Activated CD4-positive, alpha-beta T cell treated with anti-CD3 and anti-CD28 coated beads, Interleukin-2, amount 50 U/mL, for 48 hours (primary cell): Measurements from ENCODE around the gene KLHL22.
"Not testable (repeated sequence)": the region's sequence is repeated elsewhere in the genome, so short reads cannot be mapped to it uniquely, and the experiment has no call there.

Experiments used
- DNase-seq, 2 experiments: peaks; one replicate each; pipeline ENCODE4 v3.0.0-alpha.2; 2020

Gene KLHL22

DNA sequence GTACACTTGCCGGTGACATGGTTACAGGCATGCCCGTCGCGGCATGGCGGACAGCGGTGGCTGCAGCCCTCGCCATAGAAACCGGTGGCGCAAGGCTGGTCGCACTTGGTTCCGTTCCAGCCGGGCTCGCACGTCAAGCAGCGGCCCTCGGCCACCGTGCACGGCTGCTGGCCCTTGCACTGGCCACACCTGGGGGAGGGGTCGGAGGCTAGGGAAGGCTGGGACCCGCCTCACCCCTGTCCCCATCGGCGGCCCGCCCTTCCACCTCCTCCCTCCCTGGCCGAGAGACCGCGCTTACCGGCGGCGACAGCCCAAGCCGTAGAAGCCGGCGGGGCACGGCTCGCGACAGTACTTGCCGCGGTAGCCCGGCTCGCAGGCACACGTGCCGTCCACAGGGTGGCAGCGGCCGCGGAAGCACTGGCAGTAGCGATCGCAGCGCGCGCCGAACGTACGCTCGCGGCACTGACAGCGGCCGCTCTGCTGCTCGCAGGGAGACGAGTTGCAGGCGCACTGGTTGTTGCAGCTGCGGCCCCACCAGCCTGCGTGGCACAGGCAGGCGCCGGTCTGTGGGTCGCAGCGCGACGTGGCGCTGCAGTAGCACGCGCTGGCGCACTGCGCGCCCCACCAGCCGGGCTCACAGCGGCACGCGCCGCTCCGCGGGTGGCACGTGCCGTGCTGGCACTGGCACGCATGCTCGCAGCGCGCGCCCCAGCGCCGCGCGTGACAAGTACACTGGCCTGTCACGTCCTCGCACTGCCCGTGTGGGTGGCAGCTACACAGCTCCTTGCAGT, 64.7 kb downstream of the KLHL22 start:
- DNase-seq, result peak; percentile 65 to 68

DNA sequence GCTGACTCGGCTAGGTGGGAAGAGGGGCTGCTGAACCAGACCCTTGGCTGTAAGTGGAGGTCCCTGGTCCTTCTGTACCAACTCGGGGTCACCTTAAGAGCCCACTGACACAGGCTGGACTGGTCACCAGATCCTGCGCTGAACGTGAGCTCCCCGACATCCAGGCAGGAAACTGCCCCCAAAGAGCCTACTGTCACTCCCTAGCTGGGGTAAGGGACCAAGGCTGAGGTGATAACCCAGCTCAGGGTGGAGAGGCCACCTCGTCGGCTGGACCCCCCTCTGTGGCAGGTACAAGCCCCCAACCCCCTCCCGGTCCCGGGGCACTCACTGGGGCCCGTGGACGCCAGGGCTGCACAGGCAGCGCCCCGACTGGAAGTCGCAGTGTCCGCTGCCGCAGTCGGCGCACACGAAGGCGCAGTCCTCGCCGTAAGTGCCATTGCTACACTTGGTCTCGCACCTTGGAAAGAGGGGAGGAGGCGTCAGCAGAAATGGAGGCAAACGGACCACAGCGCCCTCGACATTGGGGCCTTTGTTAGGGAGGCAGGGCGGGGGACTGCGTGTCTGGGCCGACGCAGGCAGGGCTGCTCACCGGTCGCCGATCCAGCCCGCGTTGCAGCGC, 65.4 kb downstream of the KLHL22 start:
- DNase-seq, result peak; percentile 23 to 31

DNA sequence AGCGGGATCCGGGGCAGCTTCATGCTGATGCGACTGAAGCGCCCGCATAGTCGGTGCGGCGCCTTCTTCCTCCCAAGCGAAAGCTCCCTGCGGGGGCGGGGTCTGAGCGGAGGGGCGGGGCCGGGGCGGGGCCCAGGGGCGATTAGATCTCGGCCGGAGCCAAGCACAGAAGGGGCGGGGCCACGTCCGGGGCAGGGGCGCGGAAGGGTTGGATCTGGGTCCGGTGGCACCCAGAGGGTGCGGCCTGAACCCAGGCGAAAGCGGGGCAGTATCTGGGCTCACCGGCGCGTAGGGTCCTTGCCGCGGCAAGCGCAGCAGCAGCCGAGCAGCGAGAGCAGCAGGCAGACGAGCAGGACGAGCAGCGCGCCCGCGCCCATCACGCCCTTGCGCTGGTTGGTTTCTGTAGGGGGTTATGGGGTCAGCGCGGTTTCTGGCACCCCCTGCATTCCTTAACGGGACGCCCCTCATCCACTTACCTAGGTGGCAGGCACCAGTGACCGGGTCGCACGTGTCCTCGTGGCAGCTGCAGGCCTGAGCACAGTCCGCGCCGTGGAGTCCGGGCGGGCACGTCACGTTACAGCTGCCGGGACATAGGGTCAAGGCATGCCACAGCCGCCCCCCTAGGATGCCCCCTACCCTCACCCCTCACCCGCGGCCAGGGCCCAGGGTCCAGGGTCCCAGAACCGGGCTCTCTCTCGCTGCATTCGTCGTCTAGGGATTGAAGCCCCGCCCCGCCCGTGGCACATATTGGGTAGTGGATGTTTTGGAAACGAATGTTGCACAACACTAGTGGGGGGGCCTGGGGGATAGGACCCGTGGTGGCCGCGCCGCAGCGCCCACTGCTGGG, 66.1 kb downstream of the KLHL22 start:
- peak; percentile 82 to 83 for DNase-seq

DNA sequence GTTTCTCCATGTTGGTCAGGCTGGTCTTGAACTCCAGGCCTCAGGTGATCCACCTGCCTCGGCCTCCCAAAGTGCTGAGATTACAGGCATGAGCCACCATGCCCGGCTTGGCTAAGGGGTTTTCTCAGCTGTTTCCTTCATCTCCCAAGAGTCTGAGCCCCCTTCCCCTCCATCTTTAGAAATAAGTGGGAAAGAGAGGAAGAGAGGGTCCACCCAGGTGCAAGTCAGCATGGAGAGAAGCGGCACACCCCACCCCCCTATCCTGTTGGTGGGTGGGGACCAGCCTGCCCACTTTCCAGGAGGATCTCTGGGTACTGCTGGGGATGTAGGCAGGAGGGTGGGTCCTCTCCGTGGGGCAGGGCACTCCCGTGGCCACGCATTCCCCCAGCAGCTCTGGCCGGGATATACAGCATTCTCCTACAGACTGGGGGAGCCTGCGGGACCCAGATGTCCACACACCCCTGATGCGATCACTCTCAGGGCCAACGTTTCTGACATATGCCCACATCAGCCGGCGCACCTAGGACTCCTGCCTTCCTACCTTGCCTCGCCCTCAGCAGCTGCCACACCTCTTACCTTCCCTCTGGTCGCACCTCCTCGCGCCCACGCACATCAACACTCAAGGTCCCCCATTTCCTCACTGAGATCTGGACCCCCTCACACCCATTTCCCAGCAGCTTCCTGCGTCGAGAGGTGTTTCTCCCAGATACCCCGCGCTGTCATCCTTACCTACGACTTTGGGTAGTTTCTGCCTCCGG, 66.9 kb downstream of the KLHL22 start:
- no peak for DNase-seq

DNA sequence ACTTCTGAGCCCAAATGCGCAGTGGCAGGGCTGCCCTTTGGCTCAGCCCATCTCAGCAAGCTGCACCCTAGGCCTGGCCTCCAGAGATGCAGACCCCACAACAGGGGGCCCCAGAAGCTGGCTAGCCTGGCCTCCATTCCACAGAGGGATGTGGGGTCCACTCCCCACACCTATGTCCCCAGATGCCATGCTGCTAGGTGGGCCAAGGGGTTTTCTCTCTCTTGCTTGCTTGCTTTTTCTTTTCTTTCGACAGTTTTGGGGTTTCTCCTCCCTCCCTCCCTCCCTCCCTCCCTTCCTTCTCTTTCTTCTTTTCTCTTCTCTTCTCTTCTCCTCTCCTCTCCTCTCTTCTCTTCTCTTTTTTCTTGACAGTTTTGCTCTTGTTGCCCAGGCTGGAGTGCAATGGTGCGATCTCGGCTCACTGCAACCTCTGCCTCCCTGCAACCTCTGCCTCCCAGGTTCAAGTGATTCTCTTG, 67.6 kb downstream of the KLHL22 start:
- no peak for DNase-seq

DNA sequence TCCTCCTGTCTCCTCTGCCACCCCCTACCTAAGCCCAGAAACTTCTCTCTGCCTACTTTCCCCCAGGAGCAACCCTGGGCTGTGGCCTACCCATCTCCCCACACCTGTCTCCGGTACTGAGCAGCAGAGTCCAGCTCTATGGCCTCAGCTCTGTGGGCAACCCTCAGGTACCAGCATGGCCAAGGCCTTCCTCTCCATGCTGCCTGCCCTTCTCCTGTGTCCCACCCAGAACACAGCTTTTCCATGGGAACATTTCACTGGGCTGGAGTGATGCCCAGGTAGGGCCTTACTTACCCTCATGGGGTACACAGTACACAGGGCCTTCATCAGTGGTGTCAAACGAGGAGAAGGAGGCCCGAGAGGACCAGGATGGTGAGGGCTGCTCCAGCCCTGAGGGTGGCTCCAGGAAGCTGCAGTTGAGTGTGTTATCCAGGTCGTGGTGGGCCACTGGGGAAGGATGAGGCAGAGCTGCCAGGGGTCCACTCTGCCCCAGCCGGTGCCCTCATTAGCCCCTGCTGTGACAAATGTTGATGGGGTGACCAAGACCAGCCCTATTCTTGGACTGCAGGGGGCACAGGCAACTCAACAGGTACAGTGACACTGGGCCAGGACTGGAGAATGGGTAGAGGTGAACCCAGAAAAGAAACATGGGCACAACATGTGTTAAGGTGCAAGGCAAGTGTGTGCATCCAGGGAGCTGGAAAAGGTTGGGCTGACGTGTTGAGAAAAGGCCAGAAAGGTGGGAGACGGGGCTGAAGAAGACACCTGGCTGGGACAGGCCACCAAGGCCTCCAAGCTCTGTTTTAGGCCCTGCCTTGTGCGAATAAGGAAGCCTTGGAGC, 68.3 kb downstream of the KLHL22 start:
- DNase-seq, result no peak

DNA sequence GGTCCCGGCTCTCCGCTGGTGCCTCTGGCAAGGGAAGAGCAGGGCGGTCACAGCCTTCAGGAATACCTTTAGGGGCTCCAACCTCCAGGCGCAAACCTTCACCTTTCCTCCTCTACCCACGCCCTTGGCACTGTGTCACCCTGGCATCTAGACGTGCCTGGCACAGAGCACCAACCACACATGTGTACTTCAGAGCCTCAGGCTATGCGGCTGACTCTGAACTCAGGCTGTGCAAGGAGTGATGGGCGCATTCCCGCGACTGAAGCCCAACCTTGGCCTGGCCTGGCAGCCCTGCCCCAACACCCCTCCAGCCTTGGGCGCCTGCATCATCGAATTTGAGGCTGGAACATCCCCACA, 69.4 kb downstream of the KLHL22 start:
- no peak for DNase-seq

DNA sequence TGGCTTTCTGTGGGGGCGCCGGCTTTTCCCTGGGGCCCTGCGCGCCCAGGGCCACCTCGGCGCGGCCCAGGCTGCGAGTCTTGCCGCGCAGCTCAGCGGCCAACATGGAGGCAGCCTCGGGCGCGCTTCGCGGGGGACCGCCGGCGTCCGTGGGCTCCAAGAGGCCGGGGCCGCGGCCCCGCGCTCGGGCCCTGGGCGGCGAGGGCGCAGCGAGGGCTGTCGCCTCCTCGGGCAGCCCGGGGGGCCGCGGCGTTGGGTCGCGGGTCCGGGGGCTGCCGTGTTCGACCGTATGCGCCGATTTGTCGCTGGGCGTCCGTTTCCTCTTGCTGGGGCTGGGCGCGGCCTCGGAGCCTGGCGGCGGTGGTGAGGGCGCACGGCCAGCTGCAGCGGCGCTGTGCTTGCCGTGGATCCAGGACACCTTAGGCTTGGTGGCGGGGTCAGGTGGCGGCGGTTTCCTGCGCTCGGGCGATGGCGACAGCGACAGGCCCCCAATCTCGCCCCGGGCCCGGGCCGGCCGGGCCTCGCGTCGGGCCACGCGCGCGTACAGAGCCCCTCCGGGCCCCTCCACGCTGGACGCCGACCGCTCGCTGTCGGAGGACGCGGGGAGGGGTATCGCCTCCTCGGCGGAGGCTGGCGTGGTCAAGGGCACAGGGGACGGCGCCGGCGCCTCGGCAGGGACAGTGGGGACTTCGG, 69.9 kb downstream of the KLHL22 start:
- no peak for DNase-seq

DNA sequence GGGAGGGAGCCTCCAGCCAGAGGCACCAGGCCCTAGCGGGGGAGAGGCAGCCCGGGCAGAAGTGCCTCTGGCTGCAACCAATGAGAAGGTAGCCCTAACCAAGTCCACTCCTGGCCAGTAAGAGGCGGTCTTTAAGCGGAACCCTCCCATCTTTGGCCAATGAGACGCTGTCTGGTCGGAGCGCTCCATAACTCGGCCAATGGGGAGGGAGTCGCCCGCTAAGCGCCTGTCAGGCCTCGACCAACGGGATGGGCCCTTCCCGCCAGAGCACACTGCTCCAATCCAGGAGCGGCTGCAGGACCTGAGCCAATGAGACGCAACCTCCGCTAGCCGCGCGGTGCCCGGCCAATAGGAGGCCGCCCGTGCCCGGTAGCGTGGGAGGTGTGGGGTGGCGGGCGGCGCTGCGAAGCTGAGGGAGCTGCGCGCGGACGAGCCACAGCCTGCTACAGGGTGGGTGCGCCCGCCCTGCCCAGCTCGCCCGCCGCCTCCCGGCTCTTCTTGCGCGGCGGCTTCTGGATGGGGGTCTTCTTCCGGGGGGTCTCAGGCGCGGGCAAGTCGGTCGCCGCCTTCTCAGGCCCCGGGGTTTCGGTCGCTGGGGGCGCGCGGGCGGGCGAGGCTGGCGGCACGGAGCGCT, 70.5 kb downstream of the KLHL22 start:
- peak in 1 of 2 experiments; percentile 20 for DNase-seq

DNA sequence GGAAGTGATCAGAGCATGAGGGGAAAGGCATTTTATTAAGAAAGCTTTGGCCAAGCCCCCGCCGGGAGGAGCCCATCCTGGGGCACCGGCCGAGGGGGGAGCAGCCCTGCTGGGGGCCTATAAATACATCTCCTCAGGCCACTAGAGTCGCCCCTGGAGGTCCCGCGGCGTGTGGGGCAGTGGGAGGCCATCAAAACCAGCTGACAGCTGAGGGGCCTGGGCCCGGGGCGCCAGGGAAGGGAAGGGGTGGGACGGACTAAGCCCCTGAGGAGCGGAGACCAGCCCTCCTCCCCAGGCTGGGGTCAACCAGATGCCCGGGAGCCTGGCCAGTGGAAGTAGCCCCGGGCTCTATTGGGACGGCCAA, 71.0 kb downstream of the KLHL22 start:
- DNase-seq, result no peak

DNA sequence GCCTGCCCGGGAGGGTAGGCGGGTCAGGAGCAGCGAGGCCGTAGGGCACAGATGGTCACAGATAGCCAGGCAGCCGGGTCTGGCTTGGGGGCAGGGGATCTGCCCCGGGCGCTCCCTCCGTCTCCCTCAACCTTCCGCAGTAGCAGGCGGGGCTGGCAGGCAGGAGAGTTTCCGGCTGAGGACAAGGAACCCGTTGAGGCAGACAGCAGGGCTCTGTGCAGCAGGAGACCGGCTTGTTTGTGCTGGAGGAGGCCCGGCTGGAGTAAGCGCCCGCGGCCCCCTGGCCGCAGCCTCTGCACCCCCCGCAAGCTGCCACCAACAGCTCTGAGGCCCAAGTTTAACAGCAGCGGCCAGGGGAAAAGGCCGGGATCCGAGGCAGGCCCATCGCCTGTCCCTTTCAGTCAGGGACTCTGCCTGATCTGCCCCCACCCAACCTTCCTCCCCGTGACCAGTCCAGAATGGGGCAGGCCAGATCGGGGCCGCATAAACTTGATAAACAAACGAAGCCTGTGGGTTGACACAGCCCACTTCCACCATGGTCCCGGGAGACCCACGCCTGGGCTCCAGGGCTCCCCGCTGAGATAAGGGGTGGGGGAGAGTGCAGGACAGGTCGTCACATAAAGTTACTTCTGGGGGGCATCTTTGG, 71.6 kb downstream of the KLHL22 start:
- no peak for DNase-seq

DNA sequence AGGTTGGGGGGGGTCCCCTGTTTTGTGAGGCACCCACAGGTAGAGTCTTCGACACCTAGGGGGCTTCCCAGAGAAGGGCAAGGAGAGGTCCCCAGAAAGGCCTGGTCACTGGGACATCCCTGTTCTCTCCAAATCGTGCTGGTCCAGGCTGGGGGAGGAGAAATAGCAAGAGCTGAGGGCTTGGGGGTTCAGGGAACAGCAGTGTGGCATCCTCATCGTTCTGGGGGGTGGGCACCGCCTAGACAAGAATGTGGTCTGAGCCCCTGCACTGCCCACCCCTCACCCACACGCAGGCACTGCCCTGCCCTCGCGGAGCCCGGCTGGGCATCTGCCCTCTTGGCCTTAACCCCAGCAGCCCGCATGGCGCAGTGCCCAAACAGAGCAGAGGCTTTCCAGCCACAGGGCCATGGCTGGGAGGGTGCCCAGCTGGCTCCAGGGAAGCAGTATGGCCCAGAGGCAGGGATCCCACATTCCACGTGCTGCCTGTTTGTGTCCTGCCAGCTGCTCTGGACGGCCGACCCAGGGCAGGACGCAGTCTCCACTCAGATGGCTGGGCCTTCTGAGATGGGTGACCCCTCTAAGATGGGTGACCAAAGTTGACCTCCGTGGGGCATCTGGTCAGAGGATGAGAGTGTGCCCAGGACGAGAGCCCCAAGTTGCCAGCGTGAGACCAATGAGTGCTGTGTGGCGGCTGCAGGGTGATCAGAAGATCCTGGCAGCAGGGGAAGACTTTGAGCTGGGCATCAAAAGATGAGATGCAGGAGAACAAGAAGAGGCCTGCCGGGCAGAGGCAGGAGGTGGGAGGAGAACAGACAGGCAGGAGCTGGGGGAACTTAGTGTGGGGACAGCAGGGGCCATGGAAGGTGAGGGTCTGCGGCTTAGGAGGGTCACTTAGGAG, 72.3 kb downstream of the KLHL22 start:
- no peak for DNase-seq

DNA sequence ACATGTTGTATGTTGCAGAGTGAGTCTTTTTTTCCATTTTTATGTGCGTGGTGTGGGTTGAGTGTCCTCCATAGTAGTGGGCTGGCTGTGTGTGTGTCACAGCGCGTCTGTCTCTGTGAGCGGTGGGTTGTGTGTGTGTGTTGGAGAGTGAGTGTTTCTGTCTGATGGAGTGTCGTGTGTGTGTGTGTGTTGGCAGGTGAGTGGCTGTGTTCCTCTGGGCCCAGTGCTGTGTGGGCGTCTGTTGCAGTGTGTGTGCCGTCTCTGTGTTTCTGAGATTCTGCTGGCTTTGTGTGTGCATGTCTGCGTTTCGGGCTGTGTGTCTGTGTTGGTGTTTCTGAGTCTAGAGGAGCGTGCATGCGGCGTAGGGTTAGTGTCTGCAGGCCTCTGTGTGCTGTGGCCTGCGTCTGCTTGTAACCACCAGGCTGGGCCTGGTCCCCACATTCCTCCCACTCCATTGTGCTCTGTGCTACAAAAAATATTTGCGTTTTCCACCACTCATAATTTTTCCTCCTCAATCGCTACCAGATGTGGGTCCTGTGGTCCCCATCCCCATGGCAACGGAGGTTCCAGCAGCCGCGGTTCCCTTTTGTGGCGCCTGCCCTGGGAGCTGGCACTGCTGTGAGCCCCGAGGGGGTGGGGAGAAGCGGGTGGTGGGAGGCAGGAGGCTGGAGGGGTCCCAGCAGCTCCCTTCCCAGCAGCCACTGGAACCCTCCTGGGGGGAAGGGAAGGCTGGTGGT, 73.2 kb downstream of the KLHL22 start:
- DNase-seq, result no peak

DNA sequence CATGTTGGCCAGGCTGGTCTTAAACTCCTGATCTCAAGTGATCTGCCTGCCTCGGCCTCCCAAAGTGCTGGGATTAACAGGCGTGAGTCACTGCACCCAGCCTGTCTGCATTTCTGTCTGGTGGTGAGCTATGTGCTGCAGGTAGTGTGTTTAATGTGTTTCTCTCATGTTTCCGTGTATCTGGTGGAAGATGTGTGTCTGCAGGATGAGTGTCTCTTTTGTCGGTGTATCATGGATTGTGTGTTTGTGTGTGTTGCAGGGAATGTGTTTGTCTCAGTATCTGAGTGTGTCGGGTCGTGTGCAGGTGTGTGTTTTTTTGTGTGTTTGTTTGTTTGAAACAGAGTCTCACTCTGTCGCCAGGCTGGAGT, 74.1 kb downstream of the KLHL22 start:
- DNase-seq, result no peak

DNA sequence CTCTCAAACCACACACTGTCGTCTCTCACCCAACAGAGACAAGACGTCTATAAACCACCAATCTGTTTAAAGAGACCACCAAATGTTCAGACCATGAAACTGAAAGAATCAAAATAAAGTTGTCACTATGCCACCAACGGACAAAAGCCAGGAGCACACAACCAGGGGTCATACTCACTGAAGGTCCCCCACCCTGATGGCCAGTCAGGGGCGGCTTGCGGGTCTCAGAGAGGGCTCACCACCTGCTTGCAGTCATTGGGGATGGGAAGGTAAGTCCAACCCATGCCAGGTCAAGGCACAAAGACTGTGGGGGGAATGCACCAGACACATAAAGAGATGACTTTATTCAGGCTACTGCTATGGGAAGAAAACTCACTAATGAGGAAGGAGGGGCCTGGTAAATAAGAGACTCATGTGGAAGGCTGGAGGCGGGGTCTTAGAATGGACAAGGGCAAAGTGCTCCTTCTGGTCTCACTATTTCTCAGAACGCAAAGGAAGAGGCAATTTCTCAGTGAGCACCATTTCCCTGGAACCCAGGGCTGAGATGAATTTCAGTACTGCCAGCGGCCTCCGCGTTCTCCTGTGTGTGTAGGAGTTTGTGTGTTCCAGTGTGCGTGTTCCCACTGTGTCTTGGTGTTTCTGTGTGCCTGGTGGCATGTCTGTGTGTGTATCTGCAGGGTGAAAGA, 75.3 kb downstream of the KLHL22 start:
- DNase-seq, result no peak

DNA sequence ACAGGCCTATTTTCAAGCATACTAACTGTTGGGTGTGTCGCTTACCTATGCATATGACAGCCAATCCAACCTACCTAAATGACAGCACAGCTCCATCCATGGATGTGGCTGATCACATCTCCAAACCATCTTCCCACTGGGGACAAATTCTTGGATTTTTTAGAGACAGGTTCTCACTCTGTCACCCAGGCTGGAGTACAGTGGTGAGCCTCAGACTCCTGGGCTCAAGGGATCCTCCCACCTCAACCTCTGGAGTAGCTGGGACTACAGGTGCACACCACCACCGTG, 76.0 kb downstream of the KLHL22 start:
- no peak for DNase-seq

DNA sequence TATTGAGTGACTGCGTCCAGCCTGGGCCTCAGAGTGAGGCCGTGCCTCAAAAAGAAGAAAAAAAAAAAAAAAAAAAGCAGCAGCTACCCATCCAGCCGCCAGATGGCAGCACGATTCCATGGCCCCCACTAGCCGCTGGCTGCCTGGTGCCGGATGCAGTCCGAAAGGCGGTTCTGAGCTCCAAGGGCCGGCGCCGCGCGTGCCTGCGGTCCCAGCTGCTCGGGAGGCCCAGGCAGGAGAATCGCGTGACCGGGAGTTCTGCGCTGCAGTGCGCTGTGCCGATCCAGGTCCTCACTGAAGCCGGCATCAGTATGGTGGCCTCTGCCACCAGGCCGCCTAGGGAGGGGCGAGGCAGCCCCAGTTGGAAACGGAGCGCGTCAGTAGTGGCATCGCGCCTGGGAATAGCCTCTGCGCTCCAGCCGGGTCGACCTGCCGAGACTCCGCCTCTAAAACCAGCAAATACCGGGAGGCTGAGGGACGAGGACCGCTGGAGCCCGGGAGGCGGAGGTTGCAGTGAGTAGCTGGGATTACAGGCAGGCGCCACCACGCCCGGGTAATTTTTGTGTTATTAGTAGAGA, 77.3 kb downstream of the KLHL22 start:
- DNase-seq, result peak; percentile 68 to 71

DNA sequence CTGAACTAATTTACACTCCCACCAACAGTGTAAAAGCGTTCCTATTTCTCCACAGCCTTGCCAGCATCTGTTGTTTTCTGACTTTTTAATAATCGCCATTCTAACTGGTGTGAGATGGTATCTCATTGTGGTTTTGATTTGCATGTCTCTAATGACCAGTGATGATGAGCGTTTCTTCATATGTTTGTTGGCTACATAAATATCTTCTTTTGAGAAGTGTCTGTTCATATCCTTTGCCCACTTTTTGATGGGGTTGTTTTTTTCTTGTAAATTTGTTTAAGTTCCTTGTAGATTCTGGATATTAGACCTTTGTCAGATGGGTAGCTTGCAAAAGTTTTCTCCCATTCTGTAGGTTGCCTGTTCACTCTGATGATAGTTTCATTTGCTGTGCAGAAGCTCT, 79.9 kb downstream of the KLHL22 start:
- not testable (repeated sequence) for DNase-seq
